NCI-H2171 treated with DMSO at 0.1 percent for 48 hours (cell line): Measurements from ENCODE around the gene CRYBG2.
"Not testable (repeated sequence)": the region's sequence is repeated elsewhere in the genome, so short reads cannot be mapped to it uniquely, and the experiment has no call there.

Source experiments
- DNase-seq: peaks from one replicate; lab custom pipeline; 2025; lab: John Stamatoyannopoulos, UW

The CRYBG2 gene

DNA sequence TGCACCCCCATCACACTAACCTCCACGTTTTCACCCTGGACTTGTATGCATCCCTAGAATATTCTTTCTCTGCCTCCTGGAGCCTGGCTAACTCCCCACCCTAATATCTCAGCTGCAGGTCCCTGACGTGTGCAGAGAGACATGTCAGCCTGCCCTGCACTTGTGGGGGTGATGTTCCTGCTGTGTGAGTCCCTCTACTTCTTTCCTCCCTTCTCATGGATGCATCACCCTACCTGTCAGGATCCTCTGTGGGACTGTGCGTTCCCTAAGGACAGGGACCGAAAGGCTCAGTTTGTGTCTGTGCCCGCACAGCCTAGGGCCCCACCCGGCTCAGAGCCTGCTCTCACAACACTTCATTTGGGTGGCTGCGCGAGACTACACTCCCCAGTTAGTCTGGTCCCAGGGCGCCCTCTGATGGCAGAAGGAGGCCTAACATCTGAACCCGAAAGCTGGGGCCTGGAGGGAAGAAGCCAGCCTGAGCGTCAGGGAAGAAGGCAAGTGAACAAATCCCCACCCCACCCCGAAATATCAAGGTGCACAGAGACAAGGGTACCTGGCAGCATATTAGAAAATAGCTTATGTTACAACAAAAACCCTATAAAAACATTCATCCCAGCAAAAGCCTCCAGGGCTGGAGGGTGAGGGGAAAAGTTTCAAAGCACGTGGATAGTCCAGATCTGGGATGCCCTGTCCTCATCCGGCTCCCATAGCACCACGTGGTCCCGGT lies 32.5 kb downstream of the CRYBG2 start:
- DNase-seq, result peak; percentile 66

- DNase-seq, result no peak
These were observed 33.0 kb downstream of the CRYBG2 start for GRCh38 chr1:26320896-26321295.

- no peak for DNase-seq
These were observed 35.4 kb downstream of the CRYBG2 start for GRCh38 chr1:26318338-26319064.

DNA sequence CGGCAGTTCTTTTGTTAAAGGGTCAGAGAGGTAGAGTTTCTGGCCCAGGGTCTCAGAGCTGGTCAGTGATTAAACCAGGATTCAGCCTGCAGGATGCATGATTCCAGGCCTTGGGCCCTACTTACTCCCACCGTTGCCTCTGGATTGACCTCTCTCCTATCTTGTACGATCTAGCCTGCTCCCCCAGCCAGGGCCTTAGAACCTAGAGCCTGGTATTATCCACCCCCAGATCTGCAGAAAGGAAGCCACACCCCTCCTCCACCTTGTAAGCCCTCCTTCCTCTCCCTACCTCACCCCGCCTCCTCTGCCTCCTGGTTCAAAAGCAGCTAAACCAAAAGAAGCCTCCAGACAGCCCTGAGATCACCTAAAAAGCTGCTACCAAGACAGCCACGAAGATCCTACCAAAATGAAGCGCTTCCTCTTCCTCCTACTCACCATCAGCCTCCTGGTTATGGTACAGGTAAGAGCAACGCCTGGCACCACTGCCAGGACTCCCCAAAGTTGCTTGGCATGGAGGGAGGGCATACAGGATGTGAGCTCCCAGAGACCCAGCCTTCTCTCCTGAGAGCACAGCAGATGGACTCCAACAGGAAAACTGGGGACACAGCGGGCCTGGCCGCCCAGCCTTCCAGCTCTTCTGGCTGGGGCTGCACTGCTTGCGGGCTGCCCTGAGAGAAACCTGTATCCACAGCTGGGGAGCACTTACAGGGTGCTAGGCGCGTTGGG lies 36.2 kb downstream of the CRYBG2 start, which contains the start of gene CD52:
TSS of gene CD52 (plus strand) at position 347 of the 726 bp plus-strand sequence. CDS start at position 407, 60 bp downstream.
- no peak for DNase-seq

DNA sequence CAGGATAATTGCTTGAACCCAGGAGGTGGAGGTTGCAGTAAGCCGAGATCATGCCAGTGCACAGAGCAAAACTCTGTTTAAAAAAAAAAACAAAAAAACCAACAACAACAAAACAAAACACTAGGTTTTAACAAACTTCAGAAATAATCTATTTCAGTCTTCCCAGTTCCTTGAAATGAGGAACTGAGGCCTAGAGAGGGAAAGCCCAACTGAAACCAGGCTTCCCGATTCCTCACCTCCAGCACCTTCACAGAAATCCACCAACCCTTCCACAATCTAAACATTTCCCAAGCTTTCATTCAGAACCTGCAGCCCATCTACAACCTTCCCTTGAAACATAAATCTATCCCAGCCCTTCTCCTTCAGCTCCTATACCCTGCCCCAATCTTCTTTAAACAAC lies 36.8 kb downstream of the CRYBG2 start:
- no peak for DNase-seq

- no peak for DNase-seq
These were observed 37.8 kb downstream of the CRYBG2 start for GRCh38 chr1:26315874-26316850.

GRCh38 chr1:26314501-26314900 lies 39.4 kb downstream of the CRYBG2 start:
- no peak for DNase-seq

DNA sequence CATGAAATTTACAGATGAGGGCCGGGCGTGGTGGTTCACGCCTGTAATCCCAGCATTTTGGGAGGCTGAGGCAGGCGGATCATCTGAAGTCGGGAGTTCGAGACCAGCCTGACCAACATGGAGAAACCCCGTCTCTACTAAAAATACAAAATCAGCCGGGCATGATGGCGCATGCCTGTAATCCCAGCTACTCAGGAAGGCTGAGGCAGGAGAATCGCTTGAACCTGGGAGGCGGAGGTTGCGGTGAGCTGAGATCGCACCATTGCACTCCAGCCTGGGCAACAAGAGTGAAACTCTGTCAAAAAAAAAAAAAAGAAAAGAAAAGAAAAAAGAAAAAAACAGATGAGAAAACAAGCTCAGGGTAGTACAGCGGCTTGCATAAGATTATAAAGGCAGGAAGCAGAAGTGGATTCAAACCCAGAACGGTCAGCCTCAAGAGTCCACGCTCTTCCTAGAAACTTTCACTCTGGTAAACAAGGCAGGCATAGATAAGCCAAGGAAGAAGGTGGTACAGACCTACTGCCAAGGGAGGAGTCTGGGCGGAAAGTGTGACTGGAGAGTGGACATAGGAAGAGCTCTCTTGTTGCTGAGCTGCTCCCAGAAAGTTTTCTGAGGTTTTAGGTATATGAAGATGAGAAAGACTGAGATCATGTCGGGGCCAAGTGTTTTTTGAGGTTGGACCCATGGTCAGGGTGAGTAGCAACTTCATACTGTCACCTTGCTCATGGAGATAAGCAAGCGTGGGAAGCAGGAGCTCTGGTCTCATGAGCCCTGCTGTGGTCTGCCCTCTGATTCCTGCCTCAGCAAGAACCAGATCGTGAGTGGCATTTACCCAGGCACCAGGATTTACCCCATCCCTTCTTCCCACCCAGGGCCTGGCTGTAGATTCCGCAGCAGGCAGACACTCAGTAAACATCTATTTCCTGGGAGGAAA lies 45.7 kb downstream of the CRYBG2 start:
- not testable (repeated sequence) for DNase-seq

GRCh38 chr1:26307363-26307781 lies 46.6 kb downstream of the CRYBG2 start:
- DNase-seq, result no peak

GRCh38 chr1:26306290-26307229 lies 47.4 kb downstream of the CRYBG2 start, which contains the start of gene UBXN11:
Gene UBXN11, minus strand, starts transcription at chr1:26306636. Its CDS starts 3,753 bp downstream, at chr1:26302883.
- DNase-seq, result peak; percentile 98

DNA sequence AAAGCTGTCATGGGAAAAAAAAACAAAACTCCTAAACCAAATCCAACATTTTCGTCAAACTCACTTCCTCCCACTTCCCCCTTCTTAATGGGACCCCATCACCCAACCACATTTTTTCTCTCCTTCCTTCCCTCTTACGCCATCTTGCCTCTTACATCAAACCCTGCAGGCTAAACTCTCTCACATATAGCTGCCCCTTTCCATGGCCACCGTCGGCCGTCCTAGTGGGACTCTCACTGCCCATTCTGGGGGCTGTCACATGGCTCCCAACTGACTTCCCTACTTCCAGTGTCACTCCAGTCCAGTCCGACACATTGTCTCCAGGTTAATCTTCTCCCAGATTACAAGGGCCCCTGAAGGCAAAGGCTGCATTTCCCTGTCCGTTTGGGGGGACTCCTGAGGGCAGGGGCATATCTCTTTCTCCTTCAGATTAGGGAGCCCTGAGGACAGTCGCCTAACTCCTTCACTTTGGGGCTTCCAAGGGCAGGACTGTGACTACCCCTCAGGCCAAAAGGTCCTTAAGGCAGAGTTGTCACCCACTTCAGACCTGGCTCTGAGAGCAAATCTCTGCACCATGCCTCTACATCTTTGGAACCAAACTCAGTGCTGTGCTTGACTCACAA lies 48.2 kb downstream of the CRYBG2 start:
- no peak for DNase-seq

DNA sequence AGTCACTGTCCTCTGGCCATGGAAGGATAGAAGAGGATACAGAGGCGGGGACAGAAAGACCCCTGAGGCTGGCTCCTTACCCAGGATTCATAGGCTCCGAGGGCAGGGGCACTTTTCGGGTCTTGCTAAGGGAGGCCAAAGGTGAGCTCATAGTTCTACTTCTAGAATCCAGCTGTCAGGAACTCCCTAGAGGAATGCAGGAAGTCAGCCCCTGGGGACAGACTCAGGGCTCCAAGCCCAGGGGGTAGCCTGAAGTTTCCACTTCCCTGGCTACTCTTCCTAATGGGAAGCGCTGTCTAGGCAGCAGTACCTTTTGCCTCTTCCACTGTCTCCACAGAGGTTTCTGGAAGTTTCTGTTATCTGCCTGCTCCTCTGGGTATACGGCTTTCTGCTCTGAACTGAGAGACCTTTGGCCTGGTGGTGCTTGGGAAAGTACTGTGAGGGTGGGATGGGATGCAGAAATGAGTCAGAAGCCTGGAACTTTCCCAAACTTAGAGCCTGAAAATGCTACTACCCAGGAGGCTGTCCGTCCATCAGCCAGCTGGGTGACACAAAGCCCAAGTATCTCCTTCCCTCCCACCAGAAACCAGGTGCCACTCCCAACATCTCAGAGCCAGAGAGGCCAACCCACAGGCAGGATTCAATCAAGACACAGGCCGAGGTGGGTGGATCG lies 51.1 kb downstream of the CRYBG2 start:
- DNase-seq, result peak; percentile 70

GRCh38 chr1:26300578-26301275 lies 53.2 kb downstream of the CRYBG2 start:
- no peak for DNase-seq

GRCh38 chr1:26297791-26298124 lies 56.2 kb downstream of the CRYBG2 start:
- no peak for DNase-seq

- DNase-seq, result no peak
These were observed 56.7 kb downstream of the CRYBG2 start for GRCh38 chr1:26297057-26297790.

DNA sequence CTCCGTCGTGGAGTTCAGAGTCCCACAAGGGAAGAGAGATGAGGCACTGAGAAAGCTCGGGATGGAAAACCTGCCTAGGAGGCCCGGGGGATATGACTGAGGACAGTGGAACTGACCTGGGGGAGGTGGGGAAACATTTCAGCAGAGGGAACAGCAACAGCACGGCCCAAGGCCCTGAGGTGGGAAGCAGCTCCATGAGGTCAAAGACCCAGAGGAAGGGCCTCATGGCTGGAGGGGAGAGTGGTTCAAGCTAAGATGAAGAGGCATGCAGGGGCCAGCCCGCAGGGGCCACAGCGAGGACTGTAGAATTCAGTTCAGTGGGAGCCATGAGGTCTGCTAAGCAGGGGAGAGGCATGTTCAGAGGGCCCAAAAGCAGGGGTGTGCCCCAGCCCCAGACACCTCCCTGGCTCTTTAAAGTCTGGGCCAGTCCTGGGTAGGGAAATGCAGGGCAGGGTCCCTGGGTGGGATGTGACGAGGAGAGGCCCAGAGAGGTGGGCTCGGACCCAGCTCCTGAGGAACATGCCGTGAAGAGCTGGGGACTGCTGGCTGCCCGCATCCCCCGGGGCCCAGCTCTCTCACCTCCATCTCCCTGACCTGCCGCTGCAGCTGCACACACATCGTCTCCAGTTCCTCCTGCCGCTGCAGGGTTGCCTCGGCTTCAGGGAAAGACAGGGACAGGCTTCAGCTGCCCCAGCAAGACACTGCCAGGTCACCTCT lies 57.4 kb downstream of the CRYBG2 start:
- DNase-seq, result no peak
